HUES6 (cell line): Measurements from ENCODE around the gene FGGY.

ENCODE experiments used
- H3K27ac ChIP-seq: 2 replicates; pipeline ENCODE4 v1.7.0; 2013; ENCODE audit warnings: low read depth, mild to moderate bottlenecking, low read length, inconsistent platforms
- H3K27me3 ChIP-seq: 2 replicates; pipeline ENCODE4 v1.6.1; 2013; ENCODE audit warnings: low read length; ENCODE audit not compliant: control insufficient read depth, insufficient read depth
- H3K36me3 ChIP-seq: 2 replicates; pipeline ENCODE4 v1.6.1; 2013; ENCODE audit warnings: low read length; ENCODE audit not compliant: control insufficient read depth, insufficient read depth
- H3K4me1 ChIP-seq: 2 replicates; pipeline ENCODE4 v1.6.1; 2013; ENCODE audit warnings: low read length; ENCODE audit not compliant: control insufficient read depth, insufficient read depth
- H3K4me3 ChIP-seq: 2 replicates; pipeline ENCODE4 v1.5.1; 2013; ENCODE audit warnings: low read depth, low read length
- H3K9ac ChIP-seq: one replicate; pipeline ENCODE4 v1.6.1; 2013; ENCODE audit warnings: mild to moderate bottlenecking, low read length
- H3K9me3 ChIP-seq: 2 replicates; pipeline ENCODE4 v1.6.1; 2013; ENCODE audit warnings: low read depth, low read length; ENCODE audit not compliant: control insufficient read depth, insufficient read depth

Gene FGGY

GRCh38 chr1:59473831-59474230 lies 176.9 kb downstream of the FGGY start:
- Histone ChIP-seq H3K4me1 (no peaks in the 10 kb centered on the region), H3K36me3 (no peaks in the 10 kb centered on the region), H3K27ac (no peak overlapping the region), H3K27me3 (no peaks in the 10 kb centered on the region), H3K9me3 (0 out of 2 replicates have a peak, but pooled peaks cover 2% of the 10 kb centered on the region), H3K4me3 (no peak overlapping the region), H3K9ac (no peak overlapping the region)

- H3K36me3 ChIP-seq = no peaks in the 10 kb centered on the region
- H3K9ac ChIP-seq = no peak overlapping the region
- H3K4me1 ChIP-seq = no peaks in the 10 kb centered on the region
- no peaks in the 10 kb centered on the region for H3K9me3 ChIP-seq
- H3K27ac ChIP-seq = no peak overlapping the region
- no peak overlapping the region for H3K4me3 ChIP-seq
- H3K27me3 ChIP-seq = no peaks in the 10 kb centered on the region
These were observed 177.6 kb downstream of the FGGY start for GRCh38 chr1:59474496-59474895.

DNA sequence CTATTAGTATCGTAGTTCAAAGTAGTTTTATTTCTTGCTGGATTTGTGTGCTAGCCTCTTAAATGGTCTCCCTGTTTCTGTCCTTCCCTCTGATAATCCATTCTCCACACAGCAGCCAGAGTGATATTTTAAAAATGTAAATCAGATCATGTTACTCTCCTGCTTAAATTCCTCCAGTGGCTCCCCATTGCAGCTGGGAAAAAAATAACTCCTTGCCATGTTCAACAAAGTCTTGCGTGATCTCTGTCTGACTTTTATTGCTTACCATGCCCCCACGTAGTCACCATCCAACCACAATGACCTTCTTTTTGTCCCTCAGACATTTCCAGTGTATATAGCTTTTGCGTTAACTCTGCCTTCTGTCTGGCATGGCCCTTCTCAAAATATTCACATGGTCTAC lies 178.8 kb downstream of the FGGY start:
- H3K4me3 ChIP-seq = no peak overlapping the region
- H3K4me1 ChIP-seq = no peaks in the 10 kb centered on the region
- H3K27ac ChIP-seq = no peak overlapping the region
- no peaks in the 10 kb centered on the region for H3K27me3 ChIP-seq
- H3K9me3 ChIP-seq = no peaks in the 10 kb centered on the region
- H3K36me3 ChIP-seq = no peaks in the 10 kb centered on the region
- H3K9ac ChIP-seq = no peak overlapping the region

GRCh38 chr1:59477286-59477685 lies 180.4 kb downstream of the FGGY start:
- Histone ChIP-seq H3K36me3 (no peaks in the 10 kb centered on the region), H3K9ac (no peak overlapping the region), H3K4me1 (no peaks in the 10 kb centered on the region), H3K27ac (no peak overlapping the region), H3K27me3 (no peaks in the 10 kb centered on the region), H3K4me3 (no peak overlapping the region), H3K9me3 (no peaks in the 10 kb centered on the region)

- H3K27me3 ChIP-seq = no peaks in the 10 kb centered on the region
- H3K4me3 ChIP-seq = no peak overlapping the region
- H3K4me1 ChIP-seq = no peaks in the 10 kb centered on the region
- H3K9ac ChIP-seq = no peak overlapping the region
- no peak overlapping the region for H3K27ac ChIP-seq
- no peaks in the 10 kb centered on the region for H3K36me3 ChIP-seq
- no peaks in the 10 kb centered on the region for H3K9me3 ChIP-seq
These were observed 181.0 kb downstream of the FGGY start for GRCh38 chr1:59477867-59478266.

- Histone ChIP-seq H3K36me3 (no peaks in the 10 kb centered on the region), H3K27ac (no peak overlapping the region), H3K4me3 (no peak overlapping the region), H3K4me1 (no peaks in the 10 kb centered on the region), H3K9ac (no peak overlapping the region), H3K9me3 (no peaks in the 10 kb centered on the region), H3K27me3 (no peaks in the 10 kb centered on the region)
These were observed 181.9 kb downstream of the FGGY start for GRCh38 chr1:59478822-59479221.

GRCh38 chr1:59480188-59480888 lies 183.4 kb downstream of the FGGY start:
- no peaks in the 10 kb centered on the region for H3K4me1 ChIP-seq
- H3K36me3 ChIP-seq = no peaks in the 10 kb centered on the region
- no peaks in the 10 kb centered on the region for H3K9me3 ChIP-seq
- H3K27me3 ChIP-seq = no peaks in the 10 kb centered on the region
- H3K9ac ChIP-seq = no peak overlapping the region
- H3K27ac ChIP-seq = no peak overlapping the region
- H3K4me3 ChIP-seq = no peak overlapping the region

GRCh38 chr1:59481881-59482505 lies 185.1 kb downstream of the FGGY start:
- Histone ChIP-seq H3K36me3 (no peaks in the 10 kb centered on the region), H3K27me3 (no peaks in the 10 kb centered on the region), H3K4me3 (no peak overlapping the region), H3K4me1 (no peaks in the 10 kb centered on the region), H3K27ac (no peak overlapping the region), H3K9ac (no peak overlapping the region), H3K9me3 (no peaks in the 10 kb centered on the region)

DNA sequence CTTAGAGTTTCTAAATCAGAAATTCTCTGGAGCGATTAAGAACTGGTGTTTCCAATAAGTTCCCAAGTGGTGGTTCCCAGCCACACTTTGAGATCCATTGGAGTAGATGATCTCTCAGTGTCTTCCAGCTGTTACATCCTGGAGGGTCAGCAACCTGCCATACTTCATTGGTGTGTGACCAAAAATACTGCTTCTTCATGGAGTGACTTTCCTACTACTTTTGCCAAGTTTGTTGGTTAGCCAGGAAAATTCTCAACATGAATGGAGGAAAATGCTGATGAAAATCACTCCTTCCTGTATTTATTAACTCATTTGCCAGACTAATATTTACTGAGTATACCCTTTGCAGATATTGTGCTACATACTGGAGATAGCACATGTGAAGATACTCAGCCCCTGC lies 186.1 kb downstream of the FGGY start:
- H3K9me3 ChIP-seq = no peaks in the 10 kb centered on the region
- no peak overlapping the region for H3K27ac ChIP-seq
- H3K9ac ChIP-seq = no peak overlapping the region
- no peaks in the 10 kb centered on the region for H3K4me1 ChIP-seq
- no peak overlapping the region for H3K4me3 ChIP-seq
- H3K36me3 ChIP-seq = no peaks in the 10 kb centered on the region
- no peaks in the 10 kb centered on the region for H3K27me3 ChIP-seq

DNA sequence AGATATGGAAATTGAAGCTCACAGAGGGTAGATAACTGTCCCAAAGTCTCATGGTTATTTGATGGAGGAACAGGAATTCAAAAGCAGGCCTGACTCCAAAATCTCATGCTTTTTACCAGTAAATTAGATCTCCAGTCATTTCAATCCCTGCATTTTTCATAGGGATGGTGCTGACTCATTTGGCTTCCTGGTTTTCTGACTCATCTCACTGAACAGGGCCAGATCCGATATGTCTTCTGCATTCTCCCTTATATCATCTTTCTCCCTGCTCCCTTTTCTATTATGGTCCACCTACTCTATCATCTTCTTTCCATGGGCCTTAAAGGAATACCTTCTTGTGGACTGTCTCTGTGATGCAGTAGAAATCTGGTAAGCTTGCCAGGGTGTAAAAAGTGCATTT lies 187.2 kb downstream of the FGGY start:
- H3K27ac ChIP-seq = no peak overlapping the region

DNA sequence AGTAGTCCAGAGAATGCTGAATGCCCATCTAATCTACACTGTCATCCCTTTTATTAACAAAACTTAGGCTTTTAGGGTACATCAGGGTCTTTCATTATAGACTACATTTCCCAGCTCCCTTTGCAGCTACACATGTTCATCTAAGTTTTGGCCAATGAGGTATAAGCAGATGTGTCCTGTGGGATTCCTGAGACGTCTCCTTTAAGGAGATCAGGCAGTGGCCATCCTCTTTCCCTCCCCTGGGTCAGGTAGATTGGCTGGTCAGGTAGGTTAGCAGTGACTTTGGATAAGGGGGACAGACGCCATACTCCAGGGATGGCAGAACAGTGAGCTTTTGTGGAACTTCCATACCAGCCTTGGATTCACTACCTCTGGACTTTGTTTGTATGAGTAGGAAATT lies 188.3 kb downstream of the FGGY start:
- no peaks in the 10 kb centered on the region for H3K27me3 ChIP-seq
- no peak overlapping the region for H3K4me3 ChIP-seq
- no peak overlapping the region for H3K27ac ChIP-seq
- no peaks in the 10 kb centered on the region for H3K36me3 ChIP-seq
- H3K9ac ChIP-seq = no peak overlapping the region
- H3K4me1 ChIP-seq = no peaks in the 10 kb centered on the region
- no peaks in the 10 kb centered on the region for H3K9me3 ChIP-seq

More for the DNA sequence above, 187.2 kb downstream of the FGGY start:
- no peaks in the 10 kb centered on the region for H3K36me3 ChIP-seq
- H3K9me3 ChIP-seq = no peaks in the 10 kb centered on the region
- H3K4me3 ChIP-seq = no peak overlapping the region
- H3K27me3 ChIP-seq = no peaks in the 10 kb centered on the region
- no peak overlapping the region for H3K9ac ChIP-seq
- H3K4me1 ChIP-seq = no peaks in the 10 kb centered on the region
